GM21360 (cell line): Measurements from ENCODE around the gene SYNPR.

Experiments
- ATAC-seq: cut with Tn5 transposase; IDR thresholded peaks from one replicate; pipeline ENCODE4 v1.9.1; 2021; ENCODE audit warnings: mild to moderate bottlenecking, moderate library complexity; ENCODE audit not compliant: unreplicated experiment

SYNPR gene

GRCh38 chr3:63462732-63463131 is 184.6 kb downstream of the SYNPR start:
- no peak for ATAC-seq

DNA sequence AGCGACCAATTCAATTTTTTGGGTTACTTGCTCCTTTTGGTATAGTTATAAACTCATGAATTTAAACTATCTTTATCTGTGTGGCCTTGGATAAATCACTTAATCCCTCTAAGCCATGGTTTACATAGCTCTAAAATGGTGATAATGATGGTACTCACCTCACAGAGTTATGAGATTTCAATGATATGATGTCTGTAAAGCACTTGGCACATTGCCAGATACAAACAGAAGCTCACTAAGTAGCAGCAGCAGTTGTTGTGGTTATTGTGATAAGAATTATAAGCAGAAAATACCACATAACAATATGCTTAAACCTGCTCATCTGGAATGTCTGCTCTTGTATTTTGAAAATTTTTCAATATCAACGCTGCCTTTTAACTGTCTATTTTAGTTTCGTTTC is 189.3 kb downstream of the SYNPR start:
- no peak for ATAC-seq

- ATAC-seq, result peak; percentile 89
Observed at GRCh38 chr3:63470745-63471144, 192.6 kb downstream of the SYNPR start.

- no peak for ATAC-seq
Observed at GRCh38 chr3:63471781-63472180, 193.7 kb downstream of the SYNPR start.

DNA sequence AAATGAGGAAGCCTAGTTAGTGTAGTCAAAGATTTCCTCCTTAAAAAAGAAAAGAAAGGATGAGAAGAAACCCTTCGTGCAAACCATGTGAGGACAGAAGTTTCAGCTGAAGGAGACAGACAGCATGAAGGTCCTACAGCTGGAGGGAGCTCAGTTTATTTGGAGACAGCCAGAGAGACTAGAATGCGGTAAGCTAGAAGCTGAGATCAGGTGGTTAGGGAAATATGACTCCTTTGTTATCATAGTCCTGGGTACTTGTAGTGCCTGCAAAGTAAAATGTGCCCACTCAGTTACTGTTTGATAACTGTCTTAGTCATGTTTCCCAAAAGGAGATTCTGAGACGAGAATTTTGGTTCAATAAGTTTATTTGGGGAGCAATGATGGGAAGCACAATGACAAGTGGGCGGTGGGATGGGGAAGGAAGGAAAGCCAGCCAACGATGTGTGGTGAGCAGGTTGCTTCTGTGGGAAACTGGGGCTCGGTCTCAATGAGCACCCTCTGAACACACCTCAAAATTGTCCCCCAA is 195.6 kb downstream of the SYNPR start:
- no peak for ATAC-seq

DNA sequence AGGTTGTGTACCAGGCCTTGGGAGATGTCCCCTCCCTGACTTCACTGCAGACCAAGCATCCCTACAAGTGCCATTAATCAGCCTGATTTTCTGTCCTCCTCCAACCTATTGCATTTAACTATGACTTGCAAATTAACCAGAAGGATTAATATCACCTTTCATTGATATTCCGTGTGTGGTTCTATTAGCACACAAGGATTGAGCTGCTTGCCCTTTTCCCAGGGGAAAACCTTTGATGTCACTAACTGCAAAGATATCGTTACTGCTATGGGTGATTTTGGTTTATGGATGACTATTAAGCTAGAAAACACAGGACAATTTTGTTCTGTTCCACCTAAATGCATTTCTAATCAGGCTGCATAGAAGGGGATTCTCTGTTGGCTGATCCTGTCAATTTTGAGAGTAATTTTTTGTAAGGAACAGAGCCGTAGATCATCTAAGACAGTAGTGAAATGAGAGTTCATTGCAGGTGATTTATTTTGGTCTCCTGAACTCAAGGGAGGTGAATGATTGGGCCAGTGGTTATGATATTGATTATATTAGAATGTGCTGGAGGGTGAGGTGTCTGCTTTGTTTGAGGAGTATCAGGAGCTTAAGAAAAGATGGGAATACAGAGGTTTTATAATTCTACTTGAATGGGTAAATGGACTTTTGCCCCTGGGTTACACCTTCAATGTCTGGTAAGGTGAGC is 196.9 kb downstream of the SYNPR start:
- ATAC-seq, result no peak

DNA sequence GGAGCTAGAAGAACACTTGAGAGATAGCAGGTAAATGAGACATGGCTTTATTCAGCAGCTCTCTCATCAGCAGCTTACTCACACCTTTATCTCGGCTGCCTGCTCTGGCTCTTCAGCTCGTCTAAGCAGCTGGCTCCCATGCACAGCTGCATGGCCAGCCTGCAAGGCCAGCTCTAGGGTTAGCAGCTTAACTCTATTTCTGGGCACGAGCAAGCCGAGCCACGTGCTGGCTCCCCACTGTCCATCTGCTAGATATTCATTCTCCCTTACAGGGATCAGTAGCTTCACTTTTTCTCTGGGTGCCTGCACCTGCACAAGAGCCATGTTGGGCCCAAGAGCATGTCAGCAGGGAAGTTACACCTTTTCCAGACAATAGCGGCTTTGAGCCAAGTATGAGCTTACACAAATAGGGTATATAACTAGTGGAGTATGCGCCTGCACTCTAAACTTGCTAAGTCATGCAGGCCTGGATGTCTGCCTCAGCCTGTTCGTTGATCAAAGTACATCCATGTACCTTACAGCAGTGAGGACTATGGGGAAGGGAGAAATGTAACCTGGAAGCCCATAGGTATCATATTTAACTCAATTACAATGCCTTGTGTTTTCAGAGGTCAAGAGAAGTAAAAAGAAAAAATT is 199.5 kb downstream of the SYNPR start:
- no peak for ATAC-seq

GRCh38 chr3:63478990-63479660 is 201.0 kb downstream of the SYNPR start:
- no peak for ATAC-seq

DNA sequence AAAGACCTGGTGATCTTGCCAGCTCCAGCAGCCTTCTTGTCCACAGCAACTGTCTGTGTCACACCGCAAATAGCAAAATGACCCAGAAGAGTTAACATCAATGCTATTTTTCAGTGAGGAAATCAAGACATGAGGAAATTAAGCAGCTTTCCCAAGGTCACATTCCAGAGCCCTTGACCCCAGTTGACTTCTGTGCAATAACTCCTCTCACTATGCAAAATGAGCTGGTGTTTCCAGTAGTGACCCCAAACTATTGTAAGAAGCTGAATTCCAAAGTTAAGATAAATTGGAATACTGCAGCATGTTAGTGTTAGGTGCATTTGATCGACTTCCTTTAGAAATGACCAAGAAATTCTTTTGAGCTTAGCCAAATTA is 201.5 kb downstream of the SYNPR start:
- no peak for ATAC-seq

DNA sequence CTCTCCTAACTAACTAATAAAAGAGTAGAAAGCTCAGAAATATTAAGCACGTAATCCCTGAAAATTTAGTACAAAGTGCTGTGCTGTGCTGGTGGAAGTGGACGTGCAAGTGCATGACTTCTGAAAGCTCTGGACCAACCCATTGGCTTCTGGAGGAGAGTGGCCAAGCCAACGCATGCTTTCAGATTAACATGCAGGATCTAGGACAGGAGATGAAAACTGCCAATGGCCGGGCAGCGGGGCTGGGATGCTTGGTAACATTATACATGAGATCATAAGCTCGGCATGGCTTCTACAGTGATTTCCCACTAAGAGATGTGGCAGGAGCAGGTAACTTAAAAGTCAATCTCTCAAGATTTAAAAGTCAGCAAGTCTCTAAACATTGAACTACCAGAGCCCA is 203.5 kb downstream of the SYNPR start:
- no peak for ATAC-seq

DNA sequence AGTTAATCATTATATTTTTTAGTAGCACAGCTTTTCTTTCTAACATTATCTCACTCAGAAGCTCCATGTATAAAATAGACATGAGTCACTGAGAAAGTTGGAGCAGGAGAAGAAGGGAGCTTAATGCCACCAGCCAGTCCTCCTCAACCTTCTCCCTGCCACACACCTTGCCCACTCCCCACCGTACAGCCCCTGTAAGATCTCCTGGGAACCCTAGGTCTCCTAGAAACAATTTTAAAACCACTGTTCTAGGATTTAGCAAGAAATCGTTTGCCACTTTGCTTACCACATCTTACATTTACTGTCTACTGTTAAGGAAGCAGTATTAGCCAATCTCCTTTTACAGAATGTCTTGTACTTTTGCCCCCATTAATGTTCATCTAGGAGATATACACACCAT is 204.2 kb downstream of the SYNPR start:
- no peak for ATAC-seq

DNA sequence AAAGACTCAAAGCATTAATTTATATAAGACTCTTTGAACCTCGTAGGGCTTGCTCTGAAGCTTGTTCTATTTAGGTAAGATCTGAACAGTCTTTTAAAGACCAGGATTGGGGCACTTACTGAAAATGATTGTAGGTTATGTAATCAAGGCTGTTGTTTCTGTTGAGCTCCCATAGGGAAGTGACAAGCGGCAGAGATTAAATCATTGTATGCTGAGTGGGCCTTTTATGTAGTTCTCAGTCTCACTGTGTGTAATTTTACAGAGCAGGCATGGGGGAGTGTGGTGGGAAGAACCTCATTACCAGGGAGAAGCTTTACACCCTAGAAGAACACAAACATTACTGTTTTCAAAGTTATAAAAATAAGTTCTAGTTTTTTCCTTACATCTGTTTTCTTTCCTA is 214.4 kb downstream of the SYNPR start:
- no peak for ATAC-seq

- no peak for ATAC-seq
Observed at GRCh38 chr3:63493101-63493500, 215.0 kb downstream of the SYNPR start.

DNA sequence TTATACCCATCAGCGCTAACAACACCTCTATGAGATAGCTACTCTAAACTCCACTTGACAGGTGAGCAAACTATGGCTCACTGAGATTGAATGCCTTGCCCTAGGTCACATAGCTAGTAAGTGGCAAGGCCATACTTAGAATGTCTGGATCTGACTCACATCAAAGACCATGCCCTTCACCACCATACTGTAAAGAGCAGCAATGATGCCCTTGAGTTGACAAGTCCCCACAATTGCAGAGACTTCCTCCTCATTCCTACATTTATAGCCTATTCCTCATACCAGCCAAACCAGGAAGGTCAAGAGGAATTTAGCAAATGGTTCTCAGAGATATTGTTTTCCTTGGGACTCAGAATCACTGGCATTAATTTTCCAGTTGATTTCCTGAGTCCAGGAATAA is 216.5 kb downstream of the SYNPR start:
- no peak for ATAC-seq

- no peak for ATAC-seq
Observed at GRCh38 chr3:63497641-63498040, 219.5 kb downstream of the SYNPR start.

- ATAC-seq, result no peak
Observed at GRCh38 chr3:63500196-63500595, 222.1 kb downstream of the SYNPR start.

DNA sequence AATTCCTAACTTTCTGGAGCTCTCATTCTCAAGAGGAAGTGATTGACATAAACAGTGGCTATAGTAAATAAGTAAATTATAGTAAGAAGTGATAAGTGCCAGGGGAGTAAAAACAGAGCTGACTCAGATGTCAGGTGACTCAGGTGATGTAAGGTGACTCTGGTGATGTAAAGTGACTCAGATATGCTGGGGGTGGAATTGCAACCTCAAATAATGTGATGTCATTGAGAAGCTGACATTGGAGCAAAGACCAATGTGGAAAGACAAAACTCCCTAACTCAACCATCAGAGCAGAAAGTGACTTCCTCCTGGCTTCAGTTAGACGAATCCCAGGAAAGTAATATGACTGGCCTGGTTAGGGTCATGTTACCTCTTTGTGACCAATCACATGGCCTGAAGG is 230.2 kb downstream of the SYNPR start:
- ATAC-seq, result no peak

GRCh38 chr3:63508771-63509170 is 230.7 kb downstream of the SYNPR start:
- ATAC-seq, result no peak

DNA sequence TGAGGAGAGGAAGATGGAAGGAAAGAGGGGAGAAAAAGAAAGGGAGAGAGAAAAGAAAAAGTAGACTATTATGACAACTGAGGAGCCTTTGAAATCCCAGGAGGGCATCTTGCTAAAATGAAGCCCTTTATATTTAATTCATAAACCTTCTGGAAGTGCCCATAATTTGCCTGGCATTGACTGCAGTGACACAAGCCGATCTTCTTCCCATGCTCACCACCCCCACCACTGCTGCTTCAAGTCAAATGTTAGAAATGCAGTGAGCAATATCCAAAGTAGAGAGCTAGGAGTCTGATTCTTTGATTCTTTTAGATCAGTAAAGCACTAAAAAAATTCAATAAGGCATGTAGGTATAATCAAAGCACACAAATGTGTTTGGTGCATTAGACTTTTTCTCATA is 235.7 kb downstream of the SYNPR start:
- no peak for ATAC-seq

DNA sequence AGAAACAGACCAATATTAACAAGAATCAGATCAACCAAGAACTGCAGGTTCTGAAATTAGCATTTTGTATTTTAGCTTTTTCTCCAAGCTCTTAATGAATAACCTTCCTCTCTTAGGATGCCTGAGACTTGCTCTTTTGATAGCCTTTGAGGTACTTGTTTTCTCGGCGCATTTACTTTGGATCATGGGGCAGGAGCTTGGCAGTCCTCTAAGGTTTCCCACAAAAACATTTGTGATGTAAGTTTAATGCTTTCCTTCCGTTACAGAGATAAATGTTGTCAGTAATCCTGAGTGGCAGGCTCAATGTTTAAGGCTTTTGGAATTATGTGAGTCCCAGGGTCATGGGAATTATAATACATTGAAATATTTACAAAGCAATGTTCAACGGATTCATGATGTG is 236.6 kb downstream of the SYNPR start:
- no peak for ATAC-seq

DNA sequence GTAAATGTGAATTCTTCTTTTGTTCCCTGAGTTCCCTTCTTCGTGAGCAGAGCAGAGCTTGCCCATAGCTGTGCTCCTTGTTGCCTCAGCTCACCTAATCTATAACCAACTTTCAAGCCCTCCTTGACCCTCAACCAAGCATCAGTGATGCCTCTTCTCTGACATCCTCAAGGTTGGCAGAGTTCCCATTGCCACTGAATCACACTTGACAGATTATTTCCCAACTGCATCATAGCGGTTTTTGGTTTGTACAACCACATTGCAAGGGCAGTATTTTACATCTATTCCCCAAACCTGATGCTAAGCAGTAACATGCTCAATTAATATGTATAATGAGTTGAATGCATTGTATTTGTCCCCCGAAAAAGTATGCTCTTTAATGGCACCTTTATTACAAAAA is 241.3 kb downstream of the SYNPR start:
- no peak for ATAC-seq

DNA sequence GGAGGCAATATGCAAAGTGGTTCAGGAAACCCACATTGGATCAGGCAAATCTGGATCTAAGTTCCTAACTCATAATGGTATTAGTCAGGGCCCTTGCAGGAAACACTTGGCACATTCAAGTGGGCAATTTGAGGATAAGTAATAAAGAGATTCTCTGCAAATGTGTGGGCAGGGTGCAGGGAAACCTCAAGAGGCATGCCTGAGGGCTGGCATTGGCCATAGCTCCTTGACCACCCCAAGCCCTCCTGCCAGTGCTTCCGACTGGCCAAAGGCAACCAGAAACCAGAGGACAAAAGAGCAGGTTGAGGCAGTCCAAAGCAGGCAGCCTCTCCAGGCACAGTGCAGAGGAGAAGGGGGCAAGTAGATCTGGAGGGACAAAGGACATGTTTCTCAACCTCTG is 243.5 kb downstream of the SYNPR start:
- ATAC-seq, result no peak
